GM12892 (cell line): ENCODE results near the gene PRKAG3.

ENCODE experiments used
- POLR2A ChIP-seq: IDR thresholded peaks from 2 replicates; pipeline ENCODE4 v1.6.1; 2011; ENCODE audit warnings: low read depth, low read length, control low read depth
- POLR2AphosphoS5 ChIP-seq: IDR thresholded peaks from 2 replicates; pipeline ENCODE4 v1.6.1; 2011; ENCODE audit warnings: low read depth, low read length, control low read depth

GRCh38 chr2:218858138-218858445, 26.5 kb upstream of the PRKAG3 start:
- no peak for TF ChIP-seq POLR2AphosphoS5
- TF ChIP-seq POLR2A = no peak
